ENCODE data around the gene POLD2. TPM values are rescaled to one million over a fixed set of nuclear protein-coding genes. Genes with fewer than 3 reads are reported as not detected.

The POLD2 gene
- total RNA-seq, 4 donors from 2014 or later: 12.9 to 73.3 (median 33.7) TPM

DNA sequence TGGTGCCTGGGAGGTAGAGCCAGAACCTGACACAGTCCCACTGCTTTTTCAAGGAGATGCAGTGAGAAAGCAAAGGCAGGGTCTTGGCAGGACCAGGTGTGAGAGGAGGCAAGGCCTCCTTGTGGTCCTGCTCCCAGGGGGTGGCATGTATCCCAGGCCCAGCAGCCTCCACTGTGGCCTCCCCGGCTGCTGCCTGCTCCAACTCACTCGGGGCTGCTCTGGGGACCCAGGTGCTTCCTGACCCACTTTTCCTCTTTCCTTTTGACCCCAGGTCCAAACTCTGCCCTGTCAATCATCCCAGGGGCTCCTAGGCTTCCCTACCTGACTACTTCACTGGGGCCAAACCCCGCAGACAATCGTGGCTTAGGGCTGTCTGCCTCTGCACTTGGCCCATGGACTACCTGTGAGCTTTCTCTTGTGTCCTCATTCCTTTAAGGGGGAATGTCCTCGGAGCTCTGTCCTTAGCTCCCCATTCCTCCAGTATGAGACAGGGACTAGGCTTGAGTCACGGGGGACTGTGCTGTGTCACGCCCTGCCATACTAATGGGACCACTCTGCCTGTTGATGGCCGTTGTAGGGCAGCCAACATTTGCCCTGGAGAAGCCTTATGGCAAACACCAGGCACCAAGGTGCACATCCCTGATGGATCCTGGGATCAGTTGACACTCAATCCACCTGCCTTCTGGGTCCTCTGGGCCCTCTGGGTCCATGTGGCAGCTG is 20.3 kb downstream of the POLD2 start:
- no peaks in the 10 kb centered on the region for H3K9me3 ChIP-seq
- H3K4me3 ChIP-seq: no peak overlapping the region
- H3K27me3 ChIP-seq: no peaks in the 10 kb centered on the region
- H3K36me3 ChIP-seq: no peaks in the 10 kb centered on the region
- intact Hi-C loops (cut with DNase I; ENCODE audit: low total_unique reads): no loop called here
- H3K4me1 ChIP-seq: peaks cover 7 to 15% of the 10 kb centered on the region in 2 donors
- no peak for DNase-seq
- peak overlapping the region; percentile 95 to 97 for H3K27ac ChIP-seq
- TF ChIP-seq, protein P1, sequence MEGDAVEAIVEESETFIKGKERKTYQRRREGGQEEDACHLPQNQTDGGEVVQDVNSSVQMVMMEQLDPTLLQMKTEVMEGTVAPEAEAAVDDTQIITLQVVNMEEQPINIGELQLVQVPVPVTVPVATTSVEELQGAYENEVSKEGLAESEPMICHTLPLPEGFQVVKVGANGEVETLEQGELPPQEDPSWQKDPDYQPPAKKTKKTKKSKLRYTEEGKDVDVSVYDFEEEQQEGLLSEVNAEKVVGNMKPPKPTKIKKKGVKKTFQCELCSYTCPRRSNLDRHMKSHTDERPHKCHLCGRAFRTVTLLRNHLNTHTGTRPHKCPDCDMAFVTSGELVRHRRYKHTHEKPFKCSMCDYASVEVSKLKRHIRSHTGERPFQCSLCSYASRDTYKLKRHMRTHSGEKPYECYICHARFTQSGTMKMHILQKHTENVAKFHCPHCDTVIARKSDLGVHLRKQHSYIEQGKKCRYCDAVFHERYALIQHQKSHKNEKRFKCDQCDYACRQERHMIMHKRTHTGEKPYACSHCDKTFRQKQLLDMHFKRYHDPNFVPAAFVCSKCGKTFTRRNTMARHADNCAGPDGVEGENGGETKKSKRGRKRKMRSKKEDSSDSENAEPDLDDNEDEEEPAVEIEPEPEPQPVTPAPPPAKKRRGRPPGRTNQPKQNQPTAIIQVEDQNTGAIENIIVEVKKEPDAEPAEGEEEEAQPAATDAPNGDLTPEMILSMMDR (IDR thresholded peaks at IDR 0.05): no peak
- no peak for TF ChIP-seq POLR2A (IDR thresholded peaks at IDR 0.05)

- no peak for TF ChIP-seq POLR2A (IDR thresholded peaks at IDR 0.05)
- TF ChIP-seq, protein P1 (IDR thresholded peaks at IDR 0.05): no peak
- Histone ChIP-seq H3K36me3 (no peaks in the 10 kb centered on the region), H3K27me3 (no peaks in the 10 kb centered on the region), H3K4me1 (peaks cover 7 to 9% of the 10 kb centered on the region in 2 donors), H3K4me3 (no peak overlapping the region), H3K27ac (peak overlapping the region; percentile 69 to 97), H3K9me3 (no peaks in the 10 kb centered on the region)
- intact Hi-C loops (cut with DNase I; ENCODE audit: low total_unique reads): no loop called here
- DNase-seq: no peak
These were observed 21.1 kb downstream of the POLD2 start for GRCh38 chr7:44101966-44102845.

- Histone ChIP-seq H3K27ac (peak overlapping the region; percentile 69 to 97), H3K4me3 (no peak overlapping the region), H3K4me1 (peaks cover 0 to 3% of the 10 kb centered on the region in 2 donors), H3K27me3 (no peaks in the 10 kb centered on the region), H3K36me3 (no peaks in the 10 kb centered on the region), H3K9me3 (no peaks in the 10 kb centered on the region)
- TF ChIP-seq POLR2A (IDR thresholded peaks at IDR 0.05): no peak
- TF ChIP-seq, protein P1 (IDR thresholded peaks at IDR 0.05): no peak
- no peak for DNase-seq
- intact Hi-C loops (cut with DNase I; ENCODE audit: low total_unique reads): no loop called here
These were observed 21.9 kb downstream of the POLD2 start for GRCh38 chr7:44101303-44101965.

DNA sequence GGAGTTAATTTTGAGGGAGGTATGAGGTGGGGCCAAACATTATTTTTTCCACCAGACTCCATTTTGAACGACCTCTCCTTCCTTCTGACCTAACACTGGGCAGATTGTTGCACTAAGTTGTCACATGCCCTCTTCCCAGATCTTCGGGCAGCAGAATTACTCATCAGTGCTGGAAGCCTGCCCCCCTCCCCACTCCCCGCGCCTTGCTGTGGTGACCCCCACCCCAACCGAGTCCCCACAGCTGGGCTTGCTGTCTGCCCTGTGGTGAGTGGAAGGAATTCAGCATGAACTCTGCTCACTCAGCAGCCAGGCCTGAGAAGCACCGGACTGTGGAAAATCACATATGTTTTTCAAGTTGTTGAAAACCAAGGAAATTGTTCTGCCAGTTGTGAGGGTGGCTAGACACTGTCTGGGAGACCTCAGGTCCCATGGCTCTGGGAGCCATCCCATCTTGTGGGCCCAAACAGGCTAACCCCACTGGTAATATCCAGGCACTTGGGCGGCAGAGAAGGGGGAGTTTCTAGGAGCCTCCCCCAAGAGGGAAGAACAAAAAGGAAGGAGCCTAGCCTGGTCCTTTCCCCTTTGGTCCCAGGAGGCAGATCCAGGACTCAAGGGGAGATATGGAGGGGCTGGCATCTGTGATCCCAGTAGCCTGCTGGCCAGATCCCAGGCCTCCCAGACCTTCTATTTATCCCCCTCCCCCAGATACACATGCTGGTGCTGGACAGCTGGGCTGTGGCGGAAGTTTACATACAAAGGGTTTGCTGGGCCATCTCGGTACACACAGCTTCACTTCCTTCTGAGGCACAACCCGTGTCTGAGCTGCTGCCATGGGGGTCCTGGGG is 22.7 kb downstream of the POLD2 start:
- no peak for TF ChIP-seq POLR2A (IDR thresholded peaks at IDR 0.05)
- TF ChIP-seq, protein P1 (IDR thresholded peaks at IDR 0.05): no peak
- no peaks in the 10 kb centered on the region for H3K36me3 ChIP-seq
- H3K4me3 ChIP-seq: no peak overlapping the region
- H3K9me3 ChIP-seq: no peaks in the 10 kb centered on the region
- intact Hi-C loops (cut with DNase I; ENCODE audit: low total_unique reads): no loop called here
- no peaks in the 10 kb centered on the region for H3K4me1 ChIP-seq
- no peaks in the 10 kb centered on the region for H3K27me3 ChIP-seq
- H3K27ac ChIP-seq: peak overlapping the region; percentile 69 to 97
- peak in 1 of 2 donors; percentile 54 for DNase-seq
